Osteoblast (primary cell): Measurements from ENCODE around the gene COL9A2. TPM values are rescaled to one million over a fixed set of nuclear protein-coding genes. Genes with fewer than 3 reads are reported as not detected.

ENCODE experiments used
- DNase-seq: peaks from one replicate; pipeline ENCODE4 v3.0.0; 2011; ENCODE audit warnings: low spot score, mixed read lengths; ENCODE audit not compliant: insufficient read length; ENCODE audit errors: missing footprints
- H2AFZ ChIP-seq: 2 replicates; pipeline ENCODE4 v1.6.0; 2011; ENCODE audit warnings: mild to moderate bottlenecking, low read length
- H3K27ac ChIP-seq: 2 replicates; pipeline ENCODE4 v1.5.1; 2011; ENCODE audit warnings: mild to moderate bottlenecking, low read depth, low read length, moderate library complexity
- H3K27me3 ChIP-seq: 2 replicates; pipeline ENCODE4 v1.6.0; 2012; ENCODE audit warnings: mild to moderate bottlenecking, control low read depth, inconsistent platforms, low read length, moderate library complexity; ENCODE audit not compliant: insufficient read depth
- H3K36me3 ChIP-seq: 2 replicates; pipeline ENCODE4 v1.5.1; 2011; ENCODE audit warnings: mild to moderate bottlenecking, low read length, control low read depth, moderate library complexity; ENCODE audit not compliant: insufficient read depth
- H3K4me1 ChIP-seq: 2 replicates; pipeline ENCODE4 v1.5.1; 2011; ENCODE audit warnings: mild to moderate bottlenecking, low read length, control low read depth, moderate library complexity; ENCODE audit not compliant: insufficient read depth
- H3K4me2 ChIP-seq: 2 replicates; pipeline ENCODE4 v1.6.0; 2011; ENCODE audit warnings: mild to moderate bottlenecking, low read length; ENCODE audit not compliant: insufficient read depth
- H3K4me3 ChIP-seq: fragments of 200-600 bp; sonication (generic); 3 replicates; pipeline ENCODE4 v1.5.1; 2012; ENCODE audit warnings: mild to moderate bottlenecking, low read length, inconsistent platforms; ENCODE audit not compliant: insufficient read depth
- H3K79me2 ChIP-seq: 2 replicates; pipeline ENCODE4 v1.6.0; 2012; ENCODE audit warnings: mild to moderate bottlenecking, low read length, control low read depth, inconsistent platforms; ENCODE audit not compliant: insufficient read depth
- H3K9me3 ChIP-seq: 2 replicates; pipeline ENCODE4 v1.5.1; 2011; ENCODE audit warnings: low read depth, low read length, control low read depth
- H4K20me1 ChIP-seq: 2 replicates; pipeline ENCODE4 v1.6.0; 2012; ENCODE audit warnings: mild to moderate bottlenecking, low read length, control low read depth; ENCODE audit not compliant: insufficient read depth
- CTCF ChIP-seq: IDR thresholded peaks from 2 replicates; pipeline ENCODE4 v1.5.1; 2011; ENCODE audit warnings: mild to moderate bottlenecking, low read depth, low read length, moderate library complexity; ENCODE audit errors: extremely low read depth
- total RNA-seq: library from RNA; depleted of rRNA; stranded (reverse); fragments of >200 nt; gene quantifications from 2 replicates; pipeline ENCODE4 v1.2.3, GENCODE V29; 2012

COL9A2 gene
- total RNA-seq, 1 donor, result 0.36 TPM

GRCh38 chr1:40313329-40313957 lies 3.6 kb downstream of the COL9A2 start:
- Histone ChIP-seq H2AFZ (no peak overlapping the region), H3K27me3 (peaks cover 25% of the 10 kb centered on the region), H3K36me3 (no peaks in the 10 kb centered on the region), H3K4me1 (peaks cover 17% of the 10 kb centered on the region), H3K27ac (no peak overlapping the region), H3K79me2 (no peaks in the 10 kb centered on the region), H4K20me1 (no peaks in the 10 kb centered on the region), H3K4me3 (no peak overlapping the region), H3K9me3 (no peaks in the 10 kb centered on the region), H3K4me2 (no peak overlapping the region)
- DNase-seq, result peak; percentile 71
- TF ChIP-seq CTCF, result no peak

GRCh38 chr1:40312238-40313205 lies 4.6 kb downstream of the COL9A2 start:
- H3K27ac ChIP-seq, result no peak overlapping the region
- TF ChIP-seq CTCF, result no peak
- peaks cover 21% of the 10 kb centered on the region for H3K27me3 ChIP-seq
- no peaks in the 10 kb centered on the region for H3K9me3 ChIP-seq
- H3K79me2 ChIP-seq, result no peaks in the 10 kb centered on the region
- no peak overlapping the region for H2AFZ ChIP-seq
- H3K4me2 ChIP-seq, result no peak overlapping the region
- no peaks in the 10 kb centered on the region for H4K20me1 ChIP-seq
- peaks cover 17% of the 10 kb centered on the region for H3K4me1 ChIP-seq
- no peaks in the 10 kb centered on the region for H3K36me3 ChIP-seq
- H3K4me3 ChIP-seq, result no peak overlapping the region
- peak; percentile 60 for DNase-seq

GRCh38 chr1:40311692-40312091 lies 5.4 kb downstream of the COL9A2 start:
- peaks cover 17% of the 10 kb centered on the region for H3K4me1 ChIP-seq
- peak; percentile 68 for DNase-seq

More at GRCh38 chr1:40311692-40312091, 5.4 kb downstream of the COL9A2 start:
- Histone ChIP-seq H3K79me2 (no peaks in the 10 kb centered on the region), H3K4me3 (no peak overlapping the region), H4K20me1 (no peaks in the 10 kb centered on the region), H3K36me3 (no peaks in the 10 kb centered on the region), H3K27me3 (peaks cover 13% of the 10 kb centered on the region), H2AFZ (no peak overlapping the region), H3K9me3 (no peaks in the 10 kb centered on the region), H3K4me2 (no peak overlapping the region), H3K27ac (no peak overlapping the region)
- no peak for TF ChIP-seq CTCF
